ENCODE measurements around the gene PDCD1LG2.

GRCh38 chr9:5510989-5511388 is 658 bp downstream of the PDCD1LG2 start:
- no peak for TF ChIP-seq JUND (IDR thresholded peaks at IDR 0.05)
- no peak for TF ChIP-seq ATF3 (IDR thresholded peaks at IDR 0.05)
- no peak for TF ChIP-seq MAX (IDR thresholded peaks at IDR 0.05)
- no peak for TF ChIP-seq CTCF (IDR thresholded peaks at IDR 0.05; ENCODE audit: low read depth, low read length, missing input control)
- no peak for TF ChIP-seq REST (IDR thresholded peaks at IDR 0.05)
- TF ChIP-seq EGR1 (IDR thresholded peaks at IDR 0.05; ENCODE audit: low read depth in 2 of 2), result no peak
